Right kidney (tissue), 1 donor: ENCODE measurements around the gene AMDHD1.
A peak's percentile ranks its signal among the peaks of the same experiment; 100 is the strongest.
"Not testable (repeated sequence)": the region's sequence is repeated elsewhere in the genome, so short reads cannot be mapped to it uniquely, and the experiment has no call there.

Experiments
- DNase-seq: peaks from one replicate; pipeline ENCODE4 v3.0.0-alpha.2; 2016

The AMDHD1 gene

GRCh38 chr12:95963096-95963495, 20.0 kb downstream of the AMDHD1 start:
- no peak for DNase-seq

- no peak for DNase-seq
These were observed 23.2 kb downstream of the AMDHD1 start for GRCh38 chr12:95966287-95966870.

- DNase-seq = no peak
These were observed 24.2 kb downstream of the AMDHD1 start for GRCh38 chr12:95967301-95967700.

GRCh38 chr12:95969116-95969515, 26.0 kb downstream of the AMDHD1 start:
- not testable (repeated sequence) for DNase-seq

- no peak for DNase-seq
These were observed 27.8 kb downstream of the AMDHD1 start for GRCh38 chr12:95970905-95971304.

- DNase-seq = peak; percentile 15
These were observed 29.8 kb downstream of the AMDHD1 start for GRCh38 chr12:95972832-95973456.

GRCh38 chr12:95974358-95974757, 31.2 kb downstream of the AMDHD1 start:
- DNase-seq = no peak

GRCh38 chr12:95975491-95975890, 32.4 kb downstream of the AMDHD1 start:
- no peak for DNase-seq

GRCh38 chr12:95976416-95976832, 33.3 kb downstream of the AMDHD1 start:
- no peak for DNase-seq

- no peak for DNase-seq
These were observed 34.7 kb downstream of the AMDHD1 start for GRCh38 chr12:95977764-95978305.

- no peak for DNase-seq
These were observed 35.2 kb downstream of the AMDHD1 start for GRCh38 chr12:95978351-95978750.

GRCh38 chr12:95978774-95979173, 35.6 kb downstream of the AMDHD1 start:
- DNase-seq = no peak

GRCh38 chr12:95980437-95980836, 37.3 kb downstream of the AMDHD1 start:
- DNase-seq = no peak

- DNase-seq = no peak
These were observed 39.5 kb downstream of the AMDHD1 start for GRCh38 chr12:95982602-95983001.

- DNase-seq = no peak
These were observed 41.6 kb downstream of the AMDHD1 start for GRCh38 chr12:95984682-95985081.

- DNase-seq = no peak
These were observed 43.8 kb downstream of the AMDHD1 start for GRCh38 chr12:95986635-95987570.

GRCh38 chr12:95988506-95989275, 45.6 kb downstream of the AMDHD1 start:
- no peak for DNase-seq

GRCh38 chr12:95989504-95990123, 46.5 kb downstream of the AMDHD1 start:
- no peak for DNase-seq

- DNase-seq = no peak
These were observed 47.0 kb downstream of the AMDHD1 start for GRCh38 chr12:95990136-95990535.

GRCh38 chr12:95993907-95994306, 50.8 kb downstream of the AMDHD1 start:
- no peak for DNase-seq

GRCh38 chr12:95994476-95994875, 51.3 kb downstream of the AMDHD1 start:
- DNase-seq = no peak
